OCI-LY3 (cell line): ENCODE results near the gene MTUS2.

ENCODE experiments used
- H2AFZ ChIP-seq: fragments of 200-600, 300-600 bp; shearing (Covaris generic); 2 replicates; pipeline ENCODE4 v1.6.0; 2014; ENCODE audit warnings: antibody characterized with exemption, low read depth, low read length
- H3K27ac ChIP-seq: fragments of 200-600, 300-600 bp; sonication (generic); 2 replicates; pipeline ENCODE4 v1.5.1; 2014; ENCODE audit warnings: mild to moderate bottlenecking, low read length, moderate library complexity, mixed read lengths
- H3K27me3 ChIP-seq: fragments of 200-600, 300-600 bp; sonication (generic); 2 replicates; pipeline ENCODE4 v1.6.1; 2014; ENCODE audit warnings: low read depth, low read length, mixed read lengths
- H3K36me3 ChIP-seq: fragments of 200-600, 300-600 bp; sonication (generic); replicated peaks from 2 replicates; pipeline ENCODE3; 2014; ENCODE audit warnings: low read depth, low read length, mixed read lengths
- H3K4me1 ChIP-seq: fragments of 300-600, 200-600 bp; sonication (generic); 2 replicates; pipeline ENCODE4 v1.6.1; 2014; ENCODE audit warnings: low read length, mixed read lengths
- H3K4me2 ChIP-seq: fragments of 200-600, 300-600 bp; sonication (generic); 2 replicates; pipeline ENCODE4 v1.6.1; 2014; ENCODE audit warnings: low read length, mixed read lengths
- H3K4me3 ChIP-seq: fragments of 300-600, 200-600 bp; sonication (generic); 2 replicates; pipeline ENCODE4 v1.5.1; 2014; ENCODE audit warnings: antibody characterized with exemption, mild to moderate bottlenecking, low read length, moderate library complexity
- H3K79me2 ChIP-seq: fragments of 300-600, 200-600 bp; shearing (Covaris generic); 2 replicates; pipeline ENCODE4 v1.6.1; 2014; ENCODE audit warnings: mild to moderate bottlenecking, low read length, mixed read lengths
- H3K9ac ChIP-seq: fragments of 300-600, 200-600 bp; shearing (Covaris generic); 2 replicates; pipeline ENCODE4 v1.6.0; 2014; ENCODE audit warnings: mild to moderate bottlenecking, low read length, moderate library complexity
- H3K9me3 ChIP-seq: fragments of 200-600, 300-600 bp; shearing (Covaris generic); 2 replicates; pipeline ENCODE4 v1.6.1; 2014; ENCODE audit warnings: low read length, mixed read lengths; ENCODE audit not compliant: insufficient read depth
- H4K20me1 ChIP-seq: fragments of 200-600, 300-600 bp; sonication (generic); 2 replicates; pipeline ENCODE4 v1.6.1; 2016; ENCODE audit warnings: low read length, mixed read lengths; ENCODE audit not compliant: insufficient read depth
- EZH2phosphoT487 ChIP-seq: fragments of 200-600 bp; shearing (Covaris generic); IDR thresholded peaks from 2 replicates; pipeline ENCODE4 v1.6.1; 2018; ENCODE audit warnings: antibody characterized with exemption, mixed run types, low read depth
- TF ChIP-seq, protein P1 (sequence below): fragments of 200-600, 300-600 bp; sonication (generic); IDR thresholded peaks from 2 replicates; pipeline ENCODE4 v1.5.1; 2014; ENCODE audit warnings: antibody characterized with exemption, low read length, low read depth

Gene MTUS2

DNA sequence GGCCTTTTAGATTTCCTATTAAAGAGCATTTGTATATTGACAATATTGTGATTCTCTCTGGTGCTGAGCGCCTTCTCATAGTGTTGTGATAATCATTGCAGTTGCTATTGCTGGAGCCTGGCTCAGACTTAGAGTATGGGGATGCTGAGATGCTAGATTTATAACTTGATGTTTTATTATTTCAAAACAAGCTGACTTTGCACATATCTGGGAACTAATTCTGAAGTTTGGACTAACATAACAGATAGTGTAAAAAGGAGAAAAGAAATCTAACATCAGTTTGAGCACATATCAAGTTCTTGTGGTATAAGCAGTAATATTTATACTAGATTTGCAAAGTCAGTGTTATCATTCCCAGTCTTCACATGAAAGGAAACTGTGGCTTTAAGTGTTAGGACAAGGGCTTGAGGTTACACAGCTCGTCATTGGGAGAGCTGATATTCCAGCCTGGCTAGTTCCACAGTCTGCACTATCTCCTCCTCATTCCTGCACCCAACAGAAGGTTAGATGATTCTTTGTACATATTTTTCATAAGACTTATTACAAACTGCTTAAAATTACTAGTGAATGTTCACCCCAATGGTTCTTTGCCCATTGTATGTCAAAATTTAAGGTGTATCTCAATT is 279.8 kb downstream of the MTUS2 start:
- H4K20me1 ChIP-seq: no peaks in the 10 kb centered on the region
- no peaks in the 10 kb centered on the region for H3K79me2 ChIP-seq
- H3K4me1 ChIP-seq: no peaks in the 10 kb centered on the region
- H3K4me2 ChIP-seq: no peak overlapping the region
- no peaks in the 10 kb centered on the region for H3K9me3 ChIP-seq
- no peak overlapping the region for H3K27ac ChIP-seq
- H3K4me3 ChIP-seq: no peak overlapping the region
- no peaks in the 10 kb centered on the region for H3K36me3 ChIP-seq
- H2AFZ ChIP-seq: no peak overlapping the region
- H3K9ac ChIP-seq: no peak overlapping the region
- no peaks in the 10 kb centered on the region for H3K27me3 ChIP-seq
- no peak for TF ChIP-seq EZH2phosphoT487
- TF ChIP-seq, protein P1, sequence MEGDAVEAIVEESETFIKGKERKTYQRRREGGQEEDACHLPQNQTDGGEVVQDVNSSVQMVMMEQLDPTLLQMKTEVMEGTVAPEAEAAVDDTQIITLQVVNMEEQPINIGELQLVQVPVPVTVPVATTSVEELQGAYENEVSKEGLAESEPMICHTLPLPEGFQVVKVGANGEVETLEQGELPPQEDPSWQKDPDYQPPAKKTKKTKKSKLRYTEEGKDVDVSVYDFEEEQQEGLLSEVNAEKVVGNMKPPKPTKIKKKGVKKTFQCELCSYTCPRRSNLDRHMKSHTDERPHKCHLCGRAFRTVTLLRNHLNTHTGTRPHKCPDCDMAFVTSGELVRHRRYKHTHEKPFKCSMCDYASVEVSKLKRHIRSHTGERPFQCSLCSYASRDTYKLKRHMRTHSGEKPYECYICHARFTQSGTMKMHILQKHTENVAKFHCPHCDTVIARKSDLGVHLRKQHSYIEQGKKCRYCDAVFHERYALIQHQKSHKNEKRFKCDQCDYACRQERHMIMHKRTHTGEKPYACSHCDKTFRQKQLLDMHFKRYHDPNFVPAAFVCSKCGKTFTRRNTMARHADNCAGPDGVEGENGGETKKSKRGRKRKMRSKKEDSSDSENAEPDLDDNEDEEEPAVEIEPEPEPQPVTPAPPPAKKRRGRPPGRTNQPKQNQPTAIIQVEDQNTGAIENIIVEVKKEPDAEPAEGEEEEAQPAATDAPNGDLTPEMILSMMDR: no peak

- H3K9ac ChIP-seq: no peak overlapping the region
- no peaks in the 10 kb centered on the region for H3K9me3 ChIP-seq
- H3K27ac ChIP-seq: no peak overlapping the region
- H3K79me2 ChIP-seq: no peaks in the 10 kb centered on the region
- no peak overlapping the region for H2AFZ ChIP-seq
- no peaks in the 10 kb centered on the region for H3K4me1 ChIP-seq
- H3K36me3 ChIP-seq: no peaks in the 10 kb centered on the region
- no peak overlapping the region for H3K4me3 ChIP-seq
- TF ChIP-seq, protein P1: no peak
- no peak for TF ChIP-seq EZH2phosphoT487
- H3K27me3 ChIP-seq: no peaks in the 10 kb centered on the region
- no peak overlapping the region for H3K4me2 ChIP-seq
- H4K20me1 ChIP-seq: no peaks in the 10 kb centered on the region
Measured at GRCh38 chr13:29100758-29101157, 280.6 kb downstream of the MTUS2 start.

- H3K79me2 ChIP-seq: no peaks in the 10 kb centered on the region
- no peak overlapping the region for H3K27ac ChIP-seq
- H3K4me1 ChIP-seq: no peaks in the 10 kb centered on the region
- H4K20me1 ChIP-seq: no peaks in the 10 kb centered on the region
- no peak overlapping the region for H3K4me3 ChIP-seq
- H3K27me3 ChIP-seq: no peaks in the 10 kb centered on the region
- no peaks in the 10 kb centered on the region for H3K9me3 ChIP-seq
- no peaks in the 10 kb centered on the region for H3K36me3 ChIP-seq
- no peak overlapping the region for H3K4me2 ChIP-seq
- H2AFZ ChIP-seq: no peak overlapping the region
- H3K9ac ChIP-seq: no peak overlapping the region
- TF ChIP-seq, protein P1: no peak
- TF ChIP-seq EZH2phosphoT487: no peak
Measured at GRCh38 chr13:29101409-29101808, 281.3 kb downstream of the MTUS2 start.

- TF ChIP-seq EZH2phosphoT487: no peak
- Histone ChIP-seq H3K4me2 (no peak overlapping the region), H3K36me3 (no peaks in the 10 kb centered on the region), H3K27ac (no peak overlapping the region), H2AFZ (no peak overlapping the region), H3K27me3 (no peaks in the 10 kb centered on the region), H3K4me3 (no peak overlapping the region), H3K4me1 (peaks cover 4% of the 10 kb centered on the region; the same call in 1 of the 2 replicates), H3K9ac (no peak overlapping the region), H4K20me1 (no peaks in the 10 kb centered on the region), H3K79me2 (no peaks in the 10 kb centered on the region), H3K9me3 (no peaks in the 10 kb centered on the region)
Measured at GRCh38 chr13:29101905-29102304, 281.8 kb downstream of the MTUS2 start.
